H9 (cell line): ENCODE data around the gene KIF15. TPM values are rescaled to one million over a fixed set of nuclear protein-coding genes. Genes with fewer than 3 reads are reported as not detected.

Source experiments
- DNase-seq: peaks from one replicate; pipeline ENCODE4 v3.0.0-alpha.2; 2017
- H2AFZ ChIP-seq: one replicate; pipeline ENCODE4 v1.6.1; 2013; ENCODE audit warnings: mild to moderate bottlenecking, low read length, control low read depth, moderate library complexity
- H2AK5ac ChIP-seq: 2 replicates; pipeline ENCODE4 v1.6.1; 2013; ENCODE audit warnings: low read length, control low read depth, mixed read lengths; ENCODE audit not compliant: insufficient read length
- H2BK120ac ChIP-seq: one replicate; pipeline ENCODE4 v1.6.1; 2013; ENCODE audit warnings: low read depth, mild to moderate bottlenecking, low read length, control low read depth, inconsistent platforms; ENCODE audit not compliant: poor library complexity, severe bottlenecking
- H2BK12ac ChIP-seq: 2 replicates; pipeline ENCODE4 v1.6.1; 2013; ENCODE audit warnings: low read length, control low read depth, mixed read lengths, low read depth; ENCODE audit not compliant: insufficient read length
- H2BK15ac ChIP-seq: 2 replicates; pipeline ENCODE4 v1.6.1; 2013; ENCODE audit warnings: low read depth, low read length, control low read depth
- H2BK20ac ChIP-seq: one replicate; pipeline ENCODE4 v1.6.1; 2013; ENCODE audit warnings: low read depth, mild to moderate bottlenecking, low read length, control low read depth, inconsistent platforms; ENCODE audit not compliant: poor library complexity, severe bottlenecking
- H2BK5ac ChIP-seq: 2 replicates; pipeline ENCODE4 v1.6.1; 2013; ENCODE audit warnings: low read length, control low read depth, mixed read lengths; ENCODE audit not compliant: insufficient read length
- H3K14ac ChIP-seq: 2 replicates; pipeline ENCODE4 v1.6.1; 2013; ENCODE audit warnings: low read length, control low read depth; ENCODE audit not compliant: insufficient read depth
- H3K18ac ChIP-seq: 2 replicates; pipeline ENCODE4 v1.6.1; 2013; ENCODE audit warnings: low read depth, mild to moderate bottlenecking, mixed read lengths, low read length, control low read depth; ENCODE audit not compliant: insufficient read length
- H3K23ac ChIP-seq: 2 replicates; pipeline ENCODE4 v1.6.1; 2013; ENCODE audit warnings: low read length, control low read depth, mixed read lengths, low read depth; ENCODE audit not compliant: insufficient read length
- H3K23me2 ChIP-seq: 2 replicates; pipeline ENCODE4 v1.6.1; 2013; ENCODE audit warnings: low read depth, mild to moderate bottlenecking, mixed read lengths, low read length, control low read depth; ENCODE audit not compliant: insufficient read length, poor library complexity, severe bottlenecking
- H3K27ac ChIP-seq: 2 replicates; pipeline ENCODE4 v1.5.1; 2013; ENCODE audit warnings: low read length, control low read depth, mixed read lengths, low read depth; ENCODE audit not compliant: insufficient read length
- H3K27me3 ChIP-seq: 2 replicates; pipeline ENCODE4 v1.6.1; 2013; ENCODE audit warnings: low read length, control low read depth, inconsistent platforms; ENCODE audit not compliant: insufficient read depth
- H3K4ac ChIP-seq: 2 replicates; pipeline ENCODE4 v1.6.1; 2013; ENCODE audit warnings: low read depth, mild to moderate bottlenecking, control low read depth, inconsistent platforms, low read length, moderate library complexity
- H3K4me1 ChIP-seq: 2 replicates; pipeline ENCODE4 v1.6.1; 2013; ENCODE audit warnings: low read length, control low read depth, inconsistent platforms; ENCODE audit not compliant: insufficient read depth
- H3K4me2 ChIP-seq: 2 replicates; pipeline ENCODE4 v1.6.1; 2013; ENCODE audit warnings: low read length, control low read depth, mixed read lengths; ENCODE audit not compliant: insufficient read length, insufficient read depth
- H3K56ac ChIP-seq: 2 replicates; pipeline ENCODE4 v1.6.1; 2013; ENCODE audit warnings: low read depth, mild to moderate bottlenecking, mixed read lengths, low read length, control low read depth; ENCODE audit not compliant: insufficient read length
- H3K79me1 ChIP-seq: 2 replicates; pipeline ENCODE4 v1.6.1; 2013; ENCODE audit warnings: low read depth, mild to moderate bottlenecking, moderate library complexity, low read length, control low read depth, inconsistent platforms; ENCODE audit not compliant: insufficient read depth, poor library complexity, severe bottlenecking
- H3K79me2 ChIP-seq: 2 replicates; pipeline ENCODE4 v1.6.1; 2013; ENCODE audit warnings: low read length, control low read depth, inconsistent platforms; ENCODE audit not compliant: insufficient read depth
- H3K9ac ChIP-seq: 2 replicates; pipeline ENCODE4 v1.6.1; 2013; ENCODE audit warnings: low read length, control low read depth, mixed read lengths; ENCODE audit not compliant: insufficient read length; ENCODE audit errors: extremely low read depth
- H3K9me3 ChIP-seq: one replicate; pipeline ENCODE4 v1.6.1; 2013; ENCODE audit warnings: low read depth, low read length, inconsistent platforms; ENCODE audit not compliant: control insufficient read depth
- H3T11ph ChIP-seq: one replicate; pipeline ENCODE4 v1.6.1; 2013; ENCODE audit warnings: mild to moderate bottlenecking, low read length, control low read depth, inconsistent platforms
- H4K20me1 ChIP-seq: one replicate; pipeline ENCODE4 v1.6.1; 2013; ENCODE audit not compliant: control insufficient read depth, insufficient read length, insufficient read depth
- H4K5ac ChIP-seq: 2 replicates; pipeline ENCODE4 v1.6.1; 2013; ENCODE audit warnings: low read depth, mild to moderate bottlenecking, mixed read lengths, low read length, control low read depth; ENCODE audit not compliant: insufficient read length
- H4K8ac ChIP-seq: replicated peaks from 2 replicates; pipeline ENCODE4 v1.6.1; 2013; ENCODE audit warnings: low read length, control low read depth, mixed read lengths, low read depth; ENCODE audit not compliant: insufficient read length
- H4K91ac ChIP-seq: 2 replicates; pipeline ENCODE4 v1.6.1; 2013; ENCODE audit warnings: low read depth, mild to moderate bottlenecking, moderate library complexity, mixed read lengths, low read length, control low read depth; ENCODE audit not compliant: insufficient read length
- H3K27ac Mint-ChIP-seq, 3 experiments: 2 replicates in 2 of 3; 3 replicates in 1 of 3; pipeline ENCODE4 v1.8.0; 2020 to 2021; ENCODE audit warnings: mixed read lengths in 3 of 3, mild to moderate bottlenecking in 1 of 3, moderate library complexity in 1 of 3
- H3K27me3 Mint-ChIP-seq: 2 replicates; pipeline ENCODE4 v1.8.0; 2021; ENCODE audit warnings: low read depth, mild to moderate bottlenecking, moderate library complexity, mixed read lengths
- H3K36me3 Mint-ChIP-seq, 3 experiments: 2 replicates in 2 of 3; 3 replicates in 1 of 3; pipeline ENCODE4 v1.8.0; 2020 to 2021; ENCODE audit warnings: low read depth in 3 of 3, mixed read lengths in 3 of 3; ENCODE audit not compliant: insufficient read depth in 1 of 3
- H3K4me1 Mint-ChIP-seq, 2 experiments: 2 replicates each; pipeline ENCODE4 v1.8.0; 2020; ENCODE audit warnings: mixed read lengths in 2 of 2
- H3K4me3 Mint-ChIP-seq, 2 experiments: 2 replicates in 1 of 2; 3 replicates in 1 of 2; pipeline ENCODE4 v1.8.0; 2020 to 2021; ENCODE audit warnings: mild to moderate bottlenecking in 2 of 2, mixed read lengths in 2 of 2, moderate library complexity in 1 of 2
- H3K9me3 Mint-ChIP-seq, 2 experiments: 2 replicates in 1 of 2; 3 replicates in 1 of 2; pipeline ENCODE4 v1.8.0; 2020; ENCODE audit warnings: mild to moderate bottlenecking in 2 of 2, mixed read lengths in 2 of 2, moderate library complexity in 1 of 2
- WGBS: extraction: QIAGEN DNeasy Blood & Tissue Kit; methylation state at CpG from one replicate; pipeline ENCODE4 v1.1.7; 2013; ENCODE audit warnings: missing lambda C conversion rate, low lambda C conversion rate, mixed read lengths; ENCODE audit not compliant: insufficient read length; ENCODE audit errors: extremely low coverage; 5-methylcytosine and 5-hydroxymethylcytosine counted together
- total RNA-seq: library from RNA; stranded (reverse); gene quantifications from 2 replicates; pipeline ENCODE4 v1.2.1, GENCODE V29; 2021
- TF ChIP-seq, protein P1 (sequence below): fragments of 200-600 bp; sonication (generic); conservative IDR thresholded peaks from 3 replicates; pipeline ENCODE4 v1.8.0; 2021; ENCODE audit warnings: antibody characterized with exemption, mild to moderate bottlenecking

The KIF15 gene
- total RNA-seq, 1 experiment from 2014 or later: 25.0 TPM

DNA sequence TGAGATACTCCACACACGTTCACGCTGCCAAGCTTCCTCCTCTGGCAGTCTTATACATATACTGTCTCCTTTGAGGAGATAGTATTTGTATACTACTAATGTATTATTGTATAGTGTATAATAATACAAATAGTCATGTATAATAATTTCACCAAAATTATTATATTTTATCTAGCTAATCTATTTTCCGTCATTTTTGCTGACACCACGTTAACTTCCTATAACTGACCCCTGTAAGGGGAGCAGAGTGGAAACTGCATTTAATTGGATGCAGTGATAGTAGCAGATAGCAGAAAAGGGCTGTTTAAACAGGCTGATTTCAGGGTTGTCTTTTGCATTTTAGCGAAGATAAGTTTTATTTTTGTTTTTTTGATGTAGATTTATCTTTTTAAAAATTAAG is 69.6 kb downstream of the KIF15 start:
- no peak overlapping the region for H3K56ac ChIP-seq
- no peaks in the 10 kb centered on the region for H3K9me3 ChIP-seq
- no peak overlapping the region for H3K9ac ChIP-seq
- no peaks in the 10 kb centered on the region for H3K4me1 Mint-ChIP-seq
- H2BK120ac ChIP-seq: no peak overlapping the region
- H4K8ac ChIP-seq: no peak overlapping the region
- no peaks in the 10 kb centered on the region for H3K4me1 ChIP-seq
- no peaks in the 10 kb centered on the region for H3K27me3 Mint-ChIP-seq
- H3T11ph ChIP-seq: no peak overlapping the region
- H3K4me3 Mint-ChIP-seq: no peak overlapping the region
- H3K23ac ChIP-seq: no peak overlapping the region
- peaks cover 0 to 4% of the 10 kb centered on the region in 2 experiments; a peak in 3 of 5 replicates for H3K9me3 Mint-ChIP-seq
- no peak overlapping the region for H2AK5ac ChIP-seq
- no peak overlapping the region for H3K27ac Mint-ChIP-seq
- H3K18ac ChIP-seq: no peak overlapping the region
- H3K27ac ChIP-seq: no peak overlapping the region
- TF ChIP-seq, protein P1, sequence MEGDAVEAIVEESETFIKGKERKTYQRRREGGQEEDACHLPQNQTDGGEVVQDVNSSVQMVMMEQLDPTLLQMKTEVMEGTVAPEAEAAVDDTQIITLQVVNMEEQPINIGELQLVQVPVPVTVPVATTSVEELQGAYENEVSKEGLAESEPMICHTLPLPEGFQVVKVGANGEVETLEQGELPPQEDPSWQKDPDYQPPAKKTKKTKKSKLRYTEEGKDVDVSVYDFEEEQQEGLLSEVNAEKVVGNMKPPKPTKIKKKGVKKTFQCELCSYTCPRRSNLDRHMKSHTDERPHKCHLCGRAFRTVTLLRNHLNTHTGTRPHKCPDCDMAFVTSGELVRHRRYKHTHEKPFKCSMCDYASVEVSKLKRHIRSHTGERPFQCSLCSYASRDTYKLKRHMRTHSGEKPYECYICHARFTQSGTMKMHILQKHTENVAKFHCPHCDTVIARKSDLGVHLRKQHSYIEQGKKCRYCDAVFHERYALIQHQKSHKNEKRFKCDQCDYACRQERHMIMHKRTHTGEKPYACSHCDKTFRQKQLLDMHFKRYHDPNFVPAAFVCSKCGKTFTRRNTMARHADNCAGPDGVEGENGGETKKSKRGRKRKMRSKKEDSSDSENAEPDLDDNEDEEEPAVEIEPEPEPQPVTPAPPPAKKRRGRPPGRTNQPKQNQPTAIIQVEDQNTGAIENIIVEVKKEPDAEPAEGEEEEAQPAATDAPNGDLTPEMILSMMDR: no peak
- 100% methylated on average over 1 of the region's 5 CpGs for WGBS
- no peak overlapping the region for H2BK15ac ChIP-seq
- H2AFZ ChIP-seq: no peak overlapping the region
- no peaks in the 10 kb centered on the region for H3K79me2 ChIP-seq
- no peak overlapping the region for H2BK5ac ChIP-seq
- no peaks in the 10 kb centered on the region for H3K23me2 ChIP-seq
- no peak overlapping the region for H4K91ac ChIP-seq
- H3K79me1 ChIP-seq: no peaks in the 10 kb centered on the region
- H4K5ac ChIP-seq: no peak overlapping the region
- H3K4me2 ChIP-seq: no peak overlapping the region
- no peak for DNase-seq
- no peak overlapping the region for H3K4ac ChIP-seq
- no peak overlapping the region for H2BK20ac ChIP-seq
- H2BK12ac ChIP-seq: no peak overlapping the region
- H4K20me1 ChIP-seq: no peaks in the 10 kb centered on the region
- no peak overlapping the region for H3K14ac ChIP-seq
- H3K27me3 ChIP-seq: no peaks in the 10 kb centered on the region
- peaks cover 38 to 74% (median 60%) of the 10 kb centered on the region in 3 experiments for H3K36me3 Mint-ChIP-seq
